Activated CD4-positive, alpha-beta T cell treated with anti-CD3 and anti-CD28 coated beads, Interleukin-2, amount 10 ng/mL, durations not matched to agents 7 days and 5 days (primary cell): Measurements from ENCODE around the gene SRSF10. TPM values are rescaled to one million over a fixed set of nuclear protein-coding genes. Genes with fewer than 3 reads are reported as not detected.

Experiments used
- CTCF ChIA-PET: fragments of 350-600 bp; sonication (Branson Sonifier 250); formaldehyde crosslinking; loops from one replicate; lab custom pipeline; 2021; ENCODE audit warnings: antibody characterized with exemption; lab: Charles Lee
- POLR2A ChIA-PET: fragments of 350-600 bp; sonication (Branson Sonifier 250); formaldehyde crosslinking; loops from one replicate; lab custom pipeline; 2021; ENCODE audit warnings: antibody characterized with exemption; lab: Charles Lee
- DNase-seq: peaks from one replicate; pipeline ENCODE4 v3.0.0-alpha.2; 2020
- H3K27ac Mint-ChIP-seq: one replicate; pipeline ENCODE4 v1.8.0; 2021; ENCODE audit warnings: mild to moderate bottlenecking, moderate library complexity, mixed read lengths
- H3K27me3 Mint-ChIP-seq: one replicate; pipeline ENCODE4 v1.8.0; 2021; ENCODE audit warnings: mixed read lengths
- H3K36me3 Mint-ChIP-seq: one replicate; pipeline ENCODE4 v1.8.0; 2021; ENCODE audit warnings: low read depth, mixed read lengths
- H3K4me1 Mint-ChIP-seq: one replicate; pipeline ENCODE4 v1.8.0; 2021; ENCODE audit warnings: mixed read lengths
- H3K4me3 Mint-ChIP-seq: one replicate; pipeline ENCODE4 v1.8.0; 2021; ENCODE audit warnings: mild to moderate bottlenecking, moderate library complexity, mixed read lengths
- H3K9me3 Mint-ChIP-seq: one replicate; pipeline ENCODE4 v1.8.0; 2021; ENCODE audit warnings: mixed read lengths
- total RNA-seq, 2 experiments: library from RNA; stranded (reverse); gene quantifications; one replicate each; pipeline ENCODE4 v1.2.3, GENCODE V29; 2021

The SRSF10 gene
- total RNA-seq, 2 experiments from 2014 or later: 217 to 224 TPM

DNA sequence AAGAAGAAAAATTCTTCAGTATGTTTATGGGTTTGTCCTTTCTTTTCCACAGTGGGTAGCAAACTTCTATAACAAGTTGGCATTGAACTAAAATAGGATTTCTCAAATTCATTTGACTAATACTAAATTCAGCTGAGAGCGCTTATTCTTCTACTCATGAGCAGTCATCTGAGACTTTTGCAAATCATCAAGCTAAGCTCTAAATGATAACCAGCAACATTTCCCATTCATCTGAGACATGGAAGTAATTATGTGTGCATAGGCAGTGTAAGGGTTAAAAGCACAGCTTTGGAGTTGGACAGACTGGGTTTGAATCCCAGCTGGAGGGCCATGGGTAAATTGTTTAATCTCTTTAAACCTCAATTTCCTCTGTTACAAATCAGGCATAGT lies 48.6 kb downstream of the SRSF10 start:
- Mint-ChIP-seq H3K36me3 (no peaks in the 10 kb centered on the region), H3K4me1 (no peaks in the 10 kb centered on the region), H3K27me3 (peaks cover 6% of the 10 kb centered on the region), H3K9me3 (no peaks in the 10 kb centered on the region), H3K27ac (no peak overlapping the region), H3K4me3 (no peak overlapping the region)
- ChIA-PET CTCF (interaction anchor here (1.0 kb wide), 1 partner anchor 17 kb away, joined by 3 read pairs; no protein-coding TSS in a partner anchor), POLR2A (no interaction called here)
- no peak for DNase-seq

DNA sequence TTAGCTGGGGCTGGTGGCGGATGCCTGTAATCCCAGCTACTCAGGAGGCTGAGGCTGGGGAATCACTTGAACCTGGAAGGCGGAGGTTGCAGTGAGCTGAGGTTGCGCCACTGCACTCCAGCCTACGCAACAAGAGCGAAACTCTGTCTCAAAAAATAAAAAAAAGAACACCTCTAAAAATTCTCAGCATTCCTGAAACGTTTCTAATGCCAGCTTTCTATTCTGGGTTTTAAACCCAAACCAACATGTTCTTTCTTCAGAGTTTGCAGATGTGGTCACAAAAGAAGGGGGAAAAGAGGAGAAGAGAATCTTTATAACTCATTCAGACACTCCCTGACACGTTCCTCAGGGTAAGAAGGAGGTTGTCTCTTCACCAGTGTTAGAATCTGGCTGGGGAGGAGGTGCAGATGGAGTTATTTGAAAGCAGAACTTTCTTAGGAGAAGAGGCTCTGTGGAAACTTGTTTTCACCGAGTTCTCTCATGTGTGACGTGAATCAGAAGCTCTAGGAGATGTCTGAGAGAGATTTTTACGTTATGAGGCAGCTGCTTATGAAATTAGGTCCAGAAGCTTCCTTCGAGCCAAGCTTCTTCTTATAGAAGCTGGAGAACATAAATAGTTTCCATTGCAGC lies 49.2 kb downstream of the SRSF10 start:
- Mint-ChIP-seq H3K4me1 (no peaks in the 10 kb centered on the region), H3K4me3 (no peak overlapping the region), H3K27me3 (peaks cover 6% of the 10 kb centered on the region), H3K36me3 (no peaks in the 10 kb centered on the region), H3K27ac (no peak overlapping the region), H3K9me3 (no peaks in the 10 kb centered on the region)
- CTCF ChIA-PET: interaction anchor here (1.0 to 1.6 kb wide), 3 partner anchors 14 to 19 kb away, joined by 3 to 5 read pairs (median 3); no protein-coding TSS in a partner anchor
- no peak for DNase-seq
- POLR2A ChIA-PET: no interaction called here

GRCh38 chr1:23930270-23930669 lies 49.9 kb downstream of the SRSF10 start:
- H3K27ac Mint-ChIP-seq: no peak overlapping the region
- no peak for DNase-seq
- H3K36me3 Mint-ChIP-seq: no peaks in the 10 kb centered on the region
- no peaks in the 10 kb centered on the region for H3K4me1 Mint-ChIP-seq
- no peak overlapping the region for H3K4me3 Mint-ChIP-seq
- peaks cover 6% of the 10 kb centered on the region for H3K27me3 Mint-ChIP-seq
- ChIA-PET CTCF (interaction anchor here (1.3 to 1.6 kb wide), 2 partner anchors 14 to 19 kb away, joined by 3 to 5 read pairs; no protein-coding TSS in a partner anchor), POLR2A (no interaction called here)
- H3K9me3 Mint-ChIP-seq: no peaks in the 10 kb centered on the region

DNA sequence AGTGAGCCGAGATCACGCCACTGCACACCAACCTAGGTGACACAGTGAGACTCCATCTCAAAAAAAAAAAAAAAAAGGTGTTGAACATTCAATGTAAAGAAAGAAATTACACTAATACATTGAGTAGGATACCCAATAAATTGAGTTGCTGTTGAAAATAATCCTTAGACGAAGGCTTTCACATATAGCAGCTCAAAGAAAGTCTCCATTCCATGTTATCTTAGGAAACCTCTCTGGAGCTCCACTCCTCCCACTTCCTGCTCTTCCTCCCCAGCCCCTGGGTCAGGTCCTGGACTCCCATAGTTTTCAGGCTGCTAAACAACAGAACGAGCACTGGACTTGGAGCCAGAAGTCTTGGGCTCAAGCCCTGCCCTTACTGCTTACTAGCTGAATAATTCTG lies 51.3 kb downstream of the SRSF10 start:
- POLR2A ChIA-PET: no interaction called here
- Mint-ChIP-seq H3K27ac (no peak overlapping the region), H3K9me3 (no peaks in the 10 kb centered on the region), H3K4me1 (no peaks in the 10 kb centered on the region), H3K4me3 (no peak overlapping the region), H3K36me3 (no peaks in the 10 kb centered on the region), H3K27me3 (peaks cover 6% of the 10 kb centered on the region)
- DNase-seq: no peak
- CTCF ChIA-PET: interaction anchor here (0.7 kb wide), 1 partner anchor 201 kb away, joined by 3 read pairs; no protein-coding TSS in a partner anchor

GRCh38 chr1:23927097-23927496 lies 53.0 kb downstream of the SRSF10 start:
- ChIA-PET POLR2A (no interaction called here), CTCF (interaction anchor here (0.6 kb wide), 1 partner anchor 97 kb away, joined by 3 read pairs; no protein-coding TSS in a partner anchor)
- no peak for DNase-seq
- Mint-ChIP-seq H3K9me3 (no peaks in the 10 kb centered on the region), H3K27me3 (peaks cover 6% of the 10 kb centered on the region), H3K36me3 (no peaks in the 10 kb centered on the region), H3K4me3 (no peak overlapping the region), H3K4me1 (no peaks in the 10 kb centered on the region), H3K27ac (no peak overlapping the region)

DNA sequence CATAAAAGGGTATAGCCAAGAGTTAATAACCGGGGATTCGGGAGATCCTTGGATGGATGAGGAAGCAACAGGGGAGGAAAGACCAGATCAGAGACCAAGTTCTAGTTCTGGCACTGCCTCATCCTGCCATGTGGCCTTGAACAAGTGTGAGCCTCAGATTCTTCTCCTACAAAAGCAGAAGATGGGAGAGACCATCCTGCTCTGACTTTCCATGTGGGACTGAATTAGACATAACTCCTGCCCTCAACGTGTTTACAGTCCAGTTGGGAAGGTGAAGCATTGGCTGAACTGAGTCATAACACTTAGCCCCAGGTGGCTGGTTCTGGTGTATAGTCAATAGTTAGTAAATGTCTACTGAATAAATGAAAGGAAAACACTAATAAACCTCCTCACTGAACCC lies 54.8 kb downstream of the SRSF10 start:
- ChIA-PET POLR2A (no interaction called here), CTCF (interaction anchor here (0.6 kb wide), 2 partner anchors 25 to 153 kb away, joined by 3 to 5 read pairs; no protein-coding TSS in a partner anchor)
- H3K4me3 Mint-ChIP-seq: no peak overlapping the region
- no peak overlapping the region for H3K27ac Mint-ChIP-seq
- peaks cover 2% of the 10 kb centered on the region for H3K27me3 Mint-ChIP-seq
- no peaks in the 10 kb centered on the region for H3K9me3 Mint-ChIP-seq
- no peaks in the 10 kb centered on the region for H3K36me3 Mint-ChIP-seq
- no peak for DNase-seq
- H3K4me1 Mint-ChIP-seq: no peaks in the 10 kb centered on the region

GRCh38 chr1:23924601-23925000 lies 55.5 kb downstream of the SRSF10 start:
- Mint-ChIP-seq H3K36me3 (no peaks in the 10 kb centered on the region), H3K4me1 (peaks cover 3% of the 10 kb centered on the region), H3K9me3 (no peaks in the 10 kb centered on the region), H3K4me3 (no peak overlapping the region), H3K27me3 (peaks cover 2% of the 10 kb centered on the region), H3K27ac (no peak overlapping the region)
- no peak for DNase-seq
- CTCF ChIA-PET: no interaction called here
- POLR2A ChIA-PET: no interaction called here

- CTCF ChIA-PET: no interaction called here
- no peak overlapping the region for H3K4me3 Mint-ChIP-seq
- no peaks in the 10 kb centered on the region for H3K36me3 Mint-ChIP-seq
- no peaks in the 10 kb centered on the region for H3K27me3 Mint-ChIP-seq
- POLR2A ChIA-PET: no interaction called here
- no peak for DNase-seq
- no peak overlapping the region for H3K27ac Mint-ChIP-seq
- H3K4me1 Mint-ChIP-seq: peaks cover 3% of the 10 kb centered on the region
- H3K9me3 Mint-ChIP-seq: no peaks in the 10 kb centered on the region
Observed at GRCh38 chr1:23923592-23924499, 56.3 kb downstream of the SRSF10 start.

DNA sequence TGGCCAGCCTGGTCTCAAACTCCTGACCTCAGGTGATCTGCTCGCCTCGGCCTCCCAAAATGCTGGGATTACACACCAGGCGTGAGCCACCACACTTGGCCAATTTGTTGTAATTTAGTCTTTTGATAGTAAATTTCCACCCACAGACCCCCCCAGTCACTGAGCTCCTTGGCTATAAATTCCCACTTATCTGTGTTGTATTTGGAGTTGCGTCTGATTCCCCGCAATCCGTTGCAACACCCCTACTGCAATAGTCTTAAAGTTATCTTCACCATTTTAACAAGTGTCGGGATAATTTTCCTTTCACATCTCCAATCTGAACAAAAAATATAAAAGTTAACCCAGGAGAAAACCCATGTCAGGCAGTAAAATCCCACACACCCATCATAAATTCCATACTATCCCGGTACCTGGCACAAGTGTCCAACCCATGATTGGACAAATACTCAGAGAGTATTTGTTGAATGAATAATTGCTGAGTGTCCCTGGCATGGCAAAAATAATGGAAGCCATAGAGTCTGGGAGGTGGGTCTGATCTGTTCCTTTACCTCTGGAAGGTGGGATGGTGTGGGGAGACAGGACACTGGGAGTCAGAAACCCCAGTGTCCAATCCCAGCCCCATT lies 57.7 kb downstream of the SRSF10 start:
- no peak for DNase-seq
- CTCF ChIA-PET: interaction anchor here (1.2 kb wide), 1 partner anchor 13 kb away, joined by 3 read pairs; no protein-coding TSS in a partner anchor
- no peak overlapping the region for H3K4me3 Mint-ChIP-seq
- H3K9me3 Mint-ChIP-seq: no peaks in the 10 kb centered on the region
- no peak overlapping the region for H3K27ac Mint-ChIP-seq
- POLR2A ChIA-PET: no interaction called here
- H3K4me1 Mint-ChIP-seq: peaks cover 3% of the 10 kb centered on the region
- no peaks in the 10 kb centered on the region for H3K27me3 Mint-ChIP-seq
- H3K36me3 Mint-ChIP-seq: no peaks in the 10 kb centered on the region

DNA sequence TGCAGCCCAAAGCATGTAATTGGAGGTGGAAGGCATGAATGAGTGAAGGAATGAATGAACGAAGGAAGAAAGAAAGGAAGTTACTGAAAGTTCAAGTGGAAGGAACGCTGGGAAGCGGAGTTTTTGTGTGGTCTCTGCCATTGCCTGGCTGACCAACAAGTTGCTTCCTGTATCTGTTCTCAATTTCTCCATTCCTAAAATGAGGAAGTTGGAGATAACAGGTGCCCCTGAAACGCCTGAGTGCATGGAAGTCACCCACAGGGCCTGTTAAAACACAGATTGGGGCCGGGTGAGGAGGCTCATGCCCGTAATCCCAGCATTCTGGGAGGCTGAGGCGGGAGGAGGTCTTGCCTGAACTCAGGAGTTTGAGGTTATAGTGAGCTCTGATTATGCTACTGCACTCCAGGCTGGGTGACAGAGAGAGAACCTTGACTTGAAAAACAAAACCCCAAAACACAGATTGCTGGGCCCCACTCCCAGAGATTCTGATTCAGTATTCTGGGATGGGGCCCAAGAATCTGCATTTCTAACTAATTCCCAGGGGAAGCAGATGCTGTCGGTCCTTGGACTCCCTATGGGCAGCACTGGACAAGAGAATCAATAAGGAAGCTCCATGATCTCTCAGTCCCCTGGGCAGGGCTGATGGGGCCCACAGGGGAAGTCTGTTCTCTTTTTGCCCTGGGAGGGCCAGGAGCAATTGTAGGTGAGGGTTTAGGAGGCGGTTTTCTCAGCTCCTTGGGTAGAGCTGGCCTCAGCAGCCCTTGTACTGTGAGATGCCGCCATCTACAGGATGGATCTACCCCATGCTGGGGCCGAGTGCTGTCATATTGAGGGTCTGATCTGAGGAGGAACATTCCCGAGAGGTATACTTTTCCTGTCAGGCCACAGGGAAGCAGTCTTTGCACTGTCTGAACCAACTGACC lies 63.7 kb downstream of the SRSF10 start:
- Mint-ChIP-seq H3K4me1 (peaks cover 31% of the 10 kb centered on the region), H3K27ac (no peak overlapping the region), H3K4me3 (no peak overlapping the region), H3K27me3 (no peaks in the 10 kb centered on the region), H3K9me3 (no peaks in the 10 kb centered on the region), H3K36me3 (no peaks in the 10 kb centered on the region)
- ChIA-PET CTCF (interaction anchor here (0.6 to 2.6 kb wide), 16 partner anchors 11 to 330 kb away, joined by 3 to 16 read pairs (median 3); partner anchors contain the start of gene PITHD1), POLR2A (no interaction called here)
- peak; percentile 64 for DNase-seq

DNA sequence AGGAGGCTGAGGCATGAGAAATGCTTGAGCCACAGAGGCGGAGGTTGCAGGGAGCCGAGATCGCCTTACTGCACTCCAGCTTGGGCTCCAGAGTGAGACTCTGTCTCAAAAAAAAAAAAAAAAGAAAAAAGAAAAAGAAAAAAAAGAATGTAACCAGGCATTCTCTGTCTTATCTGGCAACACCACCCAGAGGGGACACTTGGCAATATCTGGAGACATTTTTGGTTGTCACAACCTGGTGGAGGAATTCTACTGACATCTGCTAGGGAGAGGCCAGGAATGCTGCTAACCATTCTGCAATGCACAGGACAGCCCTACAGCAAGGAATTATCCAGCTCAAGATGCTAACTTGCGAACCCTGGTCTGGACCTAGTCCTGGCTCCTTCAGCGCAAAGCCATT lies 64.7 kb downstream of the SRSF10 start:
- ChIA-PET CTCF (interaction anchor here (2.2 to 2.6 kb wide), 2 partner anchors 105 to 108 kb away, joined by 4 to 16 read pairs; no protein-coding TSS in a partner anchor), POLR2A (no interaction called here)
- Mint-ChIP-seq H3K4me3 (no peak overlapping the region), H3K9me3 (no peaks in the 10 kb centered on the region), H3K27me3 (no peaks in the 10 kb centered on the region), H3K4me1 (peaks cover 41% of the 10 kb centered on the region), H3K27ac (no peak overlapping the region), H3K36me3 (no peaks in the 10 kb centered on the region)
- no peak for DNase-seq

DNA sequence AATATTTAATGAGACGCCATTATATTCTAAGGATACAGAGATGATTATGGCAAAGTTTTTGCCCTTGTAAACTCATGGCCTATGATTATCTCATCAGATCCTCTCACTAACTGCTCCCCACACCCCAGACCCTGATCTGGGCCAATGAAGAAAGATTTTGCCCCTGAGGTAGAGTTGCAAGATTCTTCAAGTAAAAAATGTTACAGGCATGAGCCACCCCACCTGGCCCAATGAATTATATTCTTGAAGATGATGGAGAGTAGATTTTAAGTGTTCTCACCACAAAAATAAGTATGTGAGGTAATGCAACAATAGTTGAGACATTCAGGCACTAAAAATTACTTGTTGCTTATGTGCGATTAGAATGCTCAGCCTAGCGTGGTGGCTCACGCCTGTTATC lies 65.2 kb downstream of the SRSF10 start:
- peaks cover 43% of the 10 kb centered on the region for H3K4me1 Mint-ChIP-seq
- no peak for DNase-seq
- H3K4me3 Mint-ChIP-seq: no peak overlapping the region
- no peaks in the 10 kb centered on the region for H3K27me3 Mint-ChIP-seq
- no peaks in the 10 kb centered on the region for H3K9me3 Mint-ChIP-seq
- no peak overlapping the region for H3K27ac Mint-ChIP-seq
- ChIA-PET CTCF (interaction anchor here (2.6 kb wide), 1 partner anchor 105 kb away, joined by 16 read pairs; no protein-coding TSS in a partner anchor), POLR2A (no interaction called here)
- no peaks in the 10 kb centered on the region for H3K36me3 Mint-ChIP-seq
